IPS-18c (cell line): Measurements from ENCODE around the gene CHST1.

Experiments used
- H3K4me3 ChIP-seq: 2 replicates; pipeline ENCODE4 v1.7.0; 2013; ENCODE audit warnings: low read depth, mild to moderate bottlenecking, low read length, moderate library complexity; ENCODE audit not compliant: insufficient read depth
- H3K9me3 ChIP-seq: one replicate; pipeline ENCODE4 v1.6.1; 2013; ENCODE audit warnings: mild to moderate bottlenecking, low read length, moderate library complexity; ENCODE audit not compliant: control insufficient read depth, insufficient read depth

The CHST1 gene

GRCh38 chr11:45663486-45664375 lies 1.7 kb downstream of the CHST1 start:
- Histone ChIP-seq H3K9me3 (no peaks in the 10 kb centered on the region), H3K4me3 (peak overlapping the region; percentile 67)

- Histone ChIP-seq H3K4me3 (no peak overlapping the region), H3K9me3 (no peaks in the 10 kb centered on the region)
Measured at GRCh38 chr11:45662665-45663485, 2.5 kb downstream of the CHST1 start.

- Histone ChIP-seq H3K4me3 (no peak overlapping the region), H3K9me3 (no peaks in the 10 kb centered on the region)
Measured at GRCh38 chr11:45662096-45662664, 3.2 kb downstream of the CHST1 start.

- Histone ChIP-seq H3K4me3 (no peak overlapping the region), H3K9me3 (no peaks in the 10 kb centered on the region)
Measured at GRCh38 chr11:45661439-45662055, 3.9 kb downstream of the CHST1 start.

GRCh38 chr11:45660729-45661438 lies 4.5 kb downstream of the CHST1 start:
- no peaks in the 10 kb centered on the region for H3K9me3 ChIP-seq

GRCh38 chr11:45659818-45660160 lies 5.6 kb downstream of the CHST1 start:
- Histone ChIP-seq H3K4me3 (no peak overlapping the region), H3K9me3 (no peaks in the 10 kb centered on the region)

More at GRCh38 chr11:45660729-45661438, 4.5 kb downstream of the CHST1 start:
- no peak overlapping the region for H3K4me3 ChIP-seq

- H3K4me3 ChIP-seq = no peak overlapping the region
- H3K9me3 ChIP-seq = no peaks in the 10 kb centered on the region
Measured at GRCh38 chr11:45659031-45659817, 6.2 kb downstream of the CHST1 start.

GRCh38 chr11:45658292-45658991 lies 7.0 kb downstream of the CHST1 start:
- no peak overlapping the region for H3K4me3 ChIP-seq
- H3K9me3 ChIP-seq = no peaks in the 10 kb centered on the region

GRCh38 chr11:45657496-45658260 lies 7.7 kb downstream of the CHST1 start:
- Histone ChIP-seq H3K9me3 (no peaks in the 10 kb centered on the region), H3K4me3 (no peak overlapping the region)

GRCh38 chr11:45655831-45656230 lies 9.6 kb downstream of the CHST1 start:
- Histone ChIP-seq H3K9me3 (no peaks in the 10 kb centered on the region), H3K4me3 (no peak overlapping the region)

GRCh38 chr11:45655347-45655756 lies 10.1 kb downstream of the CHST1 start:
- H3K9me3 ChIP-seq = no peaks in the 10 kb centered on the region
- no peak overlapping the region for H3K4me3 ChIP-seq

GRCh38 chr11:45655012-45655283 lies 10.5 kb downstream of the CHST1 start:
- no peaks in the 10 kb centered on the region for H3K9me3 ChIP-seq
- no peak overlapping the region for H3K4me3 ChIP-seq

- no peak overlapping the region for H3K4me3 ChIP-seq
Measured at GRCh38 chr11:45654231-45655011, 11.0 kb downstream of the CHST1 start.

GRCh38 chr11:45653277-45653676 lies 12.1 kb downstream of the CHST1 start:
- no peak overlapping the region for H3K4me3 ChIP-seq
- no peaks in the 10 kb centered on the region for H3K9me3 ChIP-seq

More at GRCh38 chr11:45654231-45655011, 11.0 kb downstream of the CHST1 start:
- H3K9me3 ChIP-seq = no peaks in the 10 kb centered on the region

- H3K4me3 ChIP-seq = no peak overlapping the region
- no peaks in the 10 kb centered on the region for H3K9me3 ChIP-seq
Measured at GRCh38 chr11:45652781-45653180, 12.6 kb downstream of the CHST1 start.
